ENCODE results near the gene SPINK6. TPM values are rescaled to one million over a fixed set of nuclear protein-coding genes. Genes with fewer than 3 reads are reported as not detected.

Gene SPINK6
- total and polyA plus RNA-seq, 2 of the 8 experiments (the other 6 are each of a cell fraction or from before 2014, with no cell fraction given): not detected

DNA sequence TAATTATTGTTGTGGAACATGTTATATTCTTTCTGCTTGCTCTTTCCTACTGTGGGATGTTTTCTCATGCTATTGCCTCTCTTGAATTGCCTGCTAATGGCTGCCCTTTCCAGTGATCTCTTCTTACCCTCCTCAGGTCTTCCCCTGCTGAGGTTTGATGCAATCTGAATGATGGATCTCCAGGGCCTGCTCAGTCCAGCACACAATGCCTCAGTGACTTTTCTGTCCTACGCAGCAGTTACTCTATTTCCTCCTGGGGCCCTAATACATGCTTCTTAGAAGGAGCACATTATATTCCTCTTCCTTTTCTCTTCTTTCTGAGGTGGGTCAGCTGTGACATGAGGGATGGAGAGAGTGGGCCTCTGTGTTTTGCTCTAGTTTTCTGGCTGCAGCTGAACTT is 34.6 kb upstream of the SPINK6 start, which contains the start of gene SPINK14:
Gene SPINK14, plus strand, starts transcription at position 301 of the 400 bp plus-strand sequence. CDS start 1,187 bp downstream, outside the sequence.
- Histone ChIP-seq H2BK5ac (ENCODE audit: low read depth, low read length) (no peak within 1 kb of the TSS), H2BK12ac (ENCODE audit: low read depth, low read length) (no peak within 1 kb of the TSS), H2BK120ac (replicated peaks; ENCODE audit: low read depth, low read length) (no peak within 1 kb of the TSS), H2BK20ac (ENCODE audit: low read length) (no peak within 1 kb of the TSS), H2AK5ac (ENCODE audit: low read depth, low read length) (no peak within 1 kb of the TSS), H4K5ac (ENCODE audit: insufficient read length, low read depth, low read length) (no peak within 1 kb of the TSS), H3K23me2 (ENCODE audit: low read depth, low read length) (no peaks in the 10 kb centered on the region), H3K4me1 (replicated peaks in 1 of 4; ENCODE audit: control insufficient read depth in 3 of 4, insufficient read depth in 4 of 4, low read length in 3 of 4) (no peaks in the 10 kb centered on the region), H3K18ac (ENCODE audit: extremely low read depth, low read length) (no peak within 1 kb of the TSS), H3K4me2 (ENCODE audit: insufficient read depth in 1 of 2, low read depth in 2 of 2, low read length in 2 of 2) (no peak within 1 kb of the TSS), H3K27ac (ENCODE audit: low read depth, low read length) (no peak within 1 kb of the TSS), H3K14ac (ENCODE audit: insufficient read length) (no peak within 1 kb of the TSS), H3K56ac (replicated peaks; ENCODE audit: insufficient read length, low read depth, low read length) (no peak within 1 kb of the TSS), H3K23ac (ENCODE audit: insufficient read length) (no peak within 1 kb of the TSS), H3K79me2 (ENCODE audit: control insufficient read depth in 1 of 2, insufficient read depth in 2 of 2, low read length in 2 of 2) (no peaks in the 10 kb centered on the region), H3K9me3 (ENCODE audit: insufficient read depth in 2 of 2, low read depth in 1 of 2, low read length in 1 of 2) (0 out of 4 replicates have a peak, but pooled peaks cover 0 to 2% of the 10 kb centered on the region in 2 experiments), H3K79me1 (ENCODE audit: low read depth, low read length) (no peaks in the 10 kb centered on the region), H4K8ac (ENCODE audit: extremely low read depth, insufficient read depth, low read length) (no peak within 1 kb of the TSS), H2AFZ (ENCODE audit: low read length) (no peak within 1 kb of the TSS), H3K4ac (replicated peaks; ENCODE audit: insufficient read length, low read depth, low read length) (no peak within 1 kb of the TSS), H3K9ac (replicated peaks in 1 of 4; ENCODE audit: extremely low read depth in 1 of 4, low read depth in 3 of 4, low read length in 3 of 4) (no peak within 1 kb of the TSS), H4K20me1 (replicated peaks in 1 of 2; ENCODE audit: control insufficient read depth in 1 of 2, insufficient read depth in 2 of 2, low read length in 2 of 2) (no peaks in the 10 kb centered on the region), H4K91ac (replicated peaks; ENCODE audit: insufficient read length, low read length) (no peak within 1 kb of the TSS), H2BK15ac (ENCODE audit: low read length) (no peak within 1 kb of the TSS), H3K36me3 (ENCODE audit: control insufficient read depth in 2 of 4, insufficient read depth in 4 of 4, low read length in 3 of 4) (no peaks in the 10 kb centered on the region), H3K27me3 (replicated peaks in 1 of 4; ENCODE audit: control insufficient read depth in 3 of 4, extremely low read depth in 1 of 4, insufficient read depth in 3 of 4, low read length in 3 of 4) (no peaks in the 10 kb centered on the region), H3K4me3 (ENCODE audit: extremely low read depth in 1 of 4, insufficient read depth in 2 of 4, low read depth in 3 of 4, low read length in 4 of 4) (no peak within 1 kb of the TSS)
- DNase-seq (ENCODE audit: low read depth in 1 of 2, low spot score in 2 of 2) (no peak), FAIRE-seq (no peak)
- ChIA-PET CTCF (ENCODE audit: partially characterized antibody) (no interaction called here), POLR2A (ENCODE audit: partially characterized antibody) (no interaction called here)
- 91% methylated on average over 1 of the region's 1 CpG; no CpG with 5 or more reads in 1 of the 2 experiments for WGBS, 2 experiments (ENCODE audit: extremely low coverage in 1 of 2, insufficient coverage in 1 of 2, insufficient read length in 1 of 2, insufficient replicate concordance in 2 of 2, low coverage in 1 of 2, low lambda C conversion rate in 2 of 2, missing lambda C conversion rate in 1 of 2)
- TF ChIP-seq CHD2 (IDR thresholded peaks at IDR 0.05; ENCODE audit: low read length): no peak
- no peak for TF ChIP-seq SUZ12 (IDR thresholded peaks at IDR 0.05; ENCODE audit: low read length)
- TF ChIP-seq POU5F1 (IDR thresholded peaks at IDR 0.05; ENCODE audit: low read depth, low read length): no peak
- no peak for TF ChIP-seq POLR2A (IDR thresholded peaks at IDR 0.05; ENCODE audit: control extremely low read depth in 1 of 2, low read depth in 2 of 2, low read length in 2 of 2)
- no peak for TF ChIP-seq TAF7 (optimal IDR thresholded peaks at IDR 0.05; ENCODE audit: borderline replicate concordance, low read depth, low read length)
- no peak for TF ChIP-seq TBP (IDR thresholded peaks at IDR 0.05; ENCODE audit: low read depth, low read length)
- TF ChIP-seq CHD1 (IDR thresholded peaks at IDR 0.05; ENCODE audit: low read depth, low read length): no peak
- no peak for TF ChIP-seq KDM4A (IDR thresholded peaks at IDR 0.05; ENCODE audit: low read depth, low read length, severe bottlenecking)

Measured in H1 (cell line).